Activated T-cell treated with anti-CD3 and anti-CD28 coated beads for 24 hours (primary cell): ENCODE results near the gene IPO11.

Experiments
- DNase-seq: peaks from one replicate; pipeline ENCODE4 v3.0.0-alpha.2; 2020; ENCODE audit warnings: low read depth

IPO11 gene

GRCh38 chr5:62572918-62573514 lies 160.5 kb downstream of the IPO11 start:
- no peak for DNase-seq

- DNase-seq, result no peak
These were observed 162.0 kb downstream of the IPO11 start for GRCh38 chr5:62574599-62574998.

- no peak for DNase-seq
These were observed 162.5 kb downstream of the IPO11 start for GRCh38 chr5:62575066-62575465.

- no peak for DNase-seq
These were observed 162.9 kb downstream of the IPO11 start for GRCh38 chr5:62575489-62575888.

- no peak for DNase-seq
These were observed 164.1 kb downstream of the IPO11 start for GRCh38 chr5:62576570-62577170.

- no peak for DNase-seq
These were observed 164.9 kb downstream of the IPO11 start for GRCh38 chr5:62577488-62577887.

GRCh38 chr5:62578540-62578939 lies 166.0 kb downstream of the IPO11 start, which contains the start of gene LRRC70:
LRRC70 (plus strand) TSS chr5:62578819; CDS start chr5:62579439, 620 bp downstream.
- DNase-seq, result no peak

GRCh38 chr5:62579761-62580160 lies 167.2 kb downstream of the IPO11 start:
- no peak for DNase-seq

GRCh38 chr5:62581836-62582597 lies 169.5 kb downstream of the IPO11 start:
- DNase-seq, result no peak

- DNase-seq, result no peak
These were observed 171.8 kb downstream of the IPO11 start for GRCh38 chr5:62584391-62584790.

GRCh38 chr5:62585306-62585705 lies 172.7 kb downstream of the IPO11 start:
- DNase-seq, result no peak

- no peak for DNase-seq
These were observed 173.2 kb downstream of the IPO11 start for GRCh38 chr5:62585751-62586150.

GRCh38 chr5:62587737-62588136 lies 175.2 kb downstream of the IPO11 start:
- no peak for DNase-seq

- no peak for DNase-seq
These were observed 176.1 kb downstream of the IPO11 start for GRCh38 chr5:62588668-62589067.

GRCh38 chr5:62589504-62589903 lies 176.9 kb downstream of the IPO11 start:
- DNase-seq, result no peak

GRCh38 chr5:62590387-62590786 lies 177.8 kb downstream of the IPO11 start:
- no peak for DNase-seq

- DNase-seq, result no peak
These were observed 180.0 kb downstream of the IPO11 start for GRCh38 chr5:62592558-62592957.

GRCh38 chr5:62593331-62593730 lies 180.8 kb downstream of the IPO11 start:
- no peak for DNase-seq

GRCh38 chr5:62594364-62594984 lies 181.9 kb downstream of the IPO11 start:
- no peak for DNase-seq

GRCh38 chr5:62596096-62596495 lies 183.5 kb downstream of the IPO11 start:
- DNase-seq, result no peak

- no peak for DNase-seq
These were observed 184.1 kb downstream of the IPO11 start for GRCh38 chr5:62596691-62597090.

- DNase-seq, result no peak
These were observed 184.8 kb downstream of the IPO11 start for GRCh38 chr5:62597314-62597713.
